Small intestine (tissue), 7 donors: Measurements from ENCODE around the gene CHIT1. TPM values are rescaled to one million over a fixed set of nuclear protein-coding genes. Genes with fewer than 3 reads are reported as not detected.

Experiments used
- DNase-seq, 2 donors: peaks; one replicate each; pipeline versions ENCODE4 v3.0.0 to v3.0.0-alpha.2; 2013
- FAIRE-seq: peaks from 2 replicates; lab custom pipeline; 2012; peaks lifted over from hg19 to GRCh38; lab: Jason Lieb, UNC
- H3K27ac ChIP-seq, 3 donors: one replicate each; pipeline ENCODE4 v1.5.1; 2013; ENCODE audit warnings: low read length in 2 of 3, mild to moderate bottlenecking in 2 of 3, control low read depth in 1 of 3, inconsistent platforms in 1 of 3, low read depth in 1 of 3, moderate library complexity in 1 of 3
- H3K27me3 ChIP-seq, 3 donors: one replicate each; pipeline ENCODE4 v1.6.1; 2013; ENCODE audit warnings: low read length in 3 of 3, inconsistent platforms in 1 of 3; ENCODE audit not compliant: control insufficient read depth in 3 of 3, insufficient read depth in 3 of 3
- H3K36me3 ChIP-seq, 3 donors: one replicate each; pipeline ENCODE4 v1.6.1; 2013; ENCODE audit warnings: low read length in 3 of 3, inconsistent platforms in 1 of 3, low read depth in 1 of 3, mild to moderate bottlenecking in 1 of 3, moderate library complexity in 1 of 3; ENCODE audit not compliant: control insufficient read depth in 3 of 3, insufficient read depth in 2 of 3
- H3K4me1 ChIP-seq, 3 donors: one replicate each; pipeline ENCODE4 v1.6.1; 2013; ENCODE audit warnings: low read length in 2 of 3, inconsistent platforms in 1 of 3, low read depth in 1 of 3, mild to moderate bottlenecking in 1 of 3, moderate library complexity in 1 of 3; ENCODE audit not compliant: control insufficient read depth in 3 of 3, insufficient read depth in 2 of 3
- H3K4me3 ChIP-seq, 3 donors: one replicate each; pipeline ENCODE4 v1.5.1; 2013; ENCODE audit warnings: low read length in 3 of 3, control low read depth in 1 of 3, inconsistent platforms in 1 of 3, low read depth in 1 of 3, mild to moderate bottlenecking in 1 of 3, moderate library complexity in 1 of 3
- H3K9me3 ChIP-seq, 2 donors: one replicate each; pipeline ENCODE4 v1.6.1; 2013; ENCODE audit warnings: low read depth in 1 of 2, low read length in 1 of 2; ENCODE audit not compliant: control insufficient read depth in 2 of 2, insufficient read depth in 1 of 2
- WGBS, 3 donors: extraction: QIAGEN DNeasy Blood & Tissue Kit; methylation state at CpG; one replicate each; pipeline ENCODE4 v1.1.7; 2013; 5-methylcytosine and 5-hydroxymethylcytosine counted together
- polyA plus RNA-seq, 4 donors: library from polyadenylated mRNA; stranded (reverse) in 3 of 4; unstranded in 1 of 4; fragments of 200-250 nt in 3 of 4; fragments of 120-200 nt in 1 of 4; gene quantifications; one replicate each; pipeline versions ENCODE4 v1.2.1 to v1.2.3, GENCODE V29; 2013
- donor health status: healthy with polysubstance abuse.
- donor health status: control.
- donor health status: control.
- donor health status: Bipolar disorder and iron deficiency.
- donor health status: healthy.

CHIT1 gene
- polyA plus RNA-seq, 4 donors = 0.07 to 0.43 TPM; not detected in 2

DNA sequence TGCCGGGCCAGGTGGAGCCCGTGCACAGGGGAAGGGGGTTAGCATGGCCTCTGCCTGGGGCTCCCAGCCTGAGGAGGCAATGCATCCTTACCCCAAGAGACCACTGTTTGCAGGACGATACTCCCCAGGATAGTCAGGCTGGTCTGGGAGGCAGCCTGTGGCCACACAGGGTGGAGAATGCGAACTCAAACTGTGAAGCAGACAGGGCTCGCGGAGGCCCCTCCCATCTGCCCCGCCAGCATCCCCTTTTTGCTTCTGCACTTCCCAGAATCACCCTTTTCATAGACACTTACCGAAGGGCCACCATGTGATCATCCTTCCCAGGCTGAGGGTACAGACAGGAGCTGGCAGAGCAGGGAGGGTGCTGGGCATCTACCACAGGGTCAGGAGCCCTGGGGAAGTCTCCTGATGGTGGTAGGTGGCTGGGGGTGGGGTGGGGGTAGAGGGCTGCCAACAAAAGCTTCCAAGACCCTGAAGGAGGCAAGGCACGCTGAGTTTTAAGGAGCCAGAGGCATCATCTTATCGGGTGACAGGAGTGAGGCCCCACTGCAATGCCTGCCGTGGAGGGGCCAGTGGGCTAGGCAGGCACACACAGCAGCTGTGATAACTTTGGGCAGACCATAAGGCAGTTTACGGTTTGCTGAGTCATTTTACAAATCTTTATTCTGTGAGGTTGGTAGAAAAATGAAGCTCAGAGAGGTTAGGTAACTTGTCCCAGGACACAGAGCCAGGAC, 44.6 kb upstream of the CHIT1 start:
- Histone ChIP-seq H3K4me1 (peaks cover 2 to 53% (median 4%) of the 10 kb centered on the region in 3 donors), H3K27ac (peak overlapping the region in 2 of 3 donors; percentile 59 to 81), H3K9me3 (no peaks in the 10 kb centered on the region), H3K4me3 (peak overlapping the region in 1 of 3 donors; percentile 23), H3K36me3 (no peaks in the 10 kb centered on the region), H3K27me3 (no peaks in the 10 kb centered on the region)
- no peak for FAIRE-seq
- DNase-seq = no peak
- WGBS, 3 donors = 59 to 69% (median 61%) methylated on average over 12 of the region's 12 CpGs

DNA sequence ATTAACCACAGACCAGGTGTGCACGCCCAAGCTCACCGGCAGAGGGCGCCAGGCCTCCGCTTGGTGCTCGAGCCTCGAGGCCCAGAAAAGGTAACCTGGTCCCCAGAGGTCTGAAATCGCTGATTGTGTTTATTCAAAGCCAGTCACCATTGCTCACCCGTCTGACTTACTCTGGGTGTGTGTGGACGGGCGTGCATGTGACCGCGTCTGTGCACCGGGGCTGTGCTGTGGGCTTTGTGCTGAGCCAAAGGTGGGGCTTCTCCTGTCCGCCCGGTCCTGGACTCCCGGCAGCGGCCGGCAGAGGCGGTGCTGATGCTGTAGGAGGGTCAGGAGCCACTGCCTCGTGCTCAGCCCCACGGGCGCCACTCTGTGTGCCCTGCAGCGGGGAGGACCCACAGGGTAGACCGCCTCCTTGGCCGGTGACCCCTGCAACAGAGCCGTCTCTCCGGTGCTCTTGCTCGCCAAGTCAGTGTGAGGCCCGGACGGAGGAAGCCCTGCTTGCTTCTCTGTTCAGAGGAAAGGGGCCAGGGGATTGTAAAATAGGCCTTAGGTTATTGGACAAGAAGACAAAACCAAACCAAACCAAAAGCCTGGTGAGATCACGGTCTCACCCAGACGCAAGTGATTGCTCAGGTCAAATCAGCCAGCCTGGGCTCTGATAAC, 43.9 kb upstream of the CHIT1 start:
- WGBS, 3 donors = 16 to 18% (median 16%) methylated on average over 32 of the region's 32 CpGs
- Histone ChIP-seq H3K4me1 (peaks cover 2 to 46% (median 4%) of the 10 kb centered on the region in 3 donors), H3K4me3 (peak overlapping the region in 2 of 3 donors; percentile 4 to 23), H3K36me3 (no peaks in the 10 kb centered on the region), H3K9me3 (no peaks in the 10 kb centered on the region), H3K27ac (peak overlapping the region in 2 of 3 donors; percentile 59 to 81), H3K27me3 (no peaks in the 10 kb centered on the region)
- FAIRE-seq (no peak), DNase-seq (peak; percentile 92 to 95)

DNA sequence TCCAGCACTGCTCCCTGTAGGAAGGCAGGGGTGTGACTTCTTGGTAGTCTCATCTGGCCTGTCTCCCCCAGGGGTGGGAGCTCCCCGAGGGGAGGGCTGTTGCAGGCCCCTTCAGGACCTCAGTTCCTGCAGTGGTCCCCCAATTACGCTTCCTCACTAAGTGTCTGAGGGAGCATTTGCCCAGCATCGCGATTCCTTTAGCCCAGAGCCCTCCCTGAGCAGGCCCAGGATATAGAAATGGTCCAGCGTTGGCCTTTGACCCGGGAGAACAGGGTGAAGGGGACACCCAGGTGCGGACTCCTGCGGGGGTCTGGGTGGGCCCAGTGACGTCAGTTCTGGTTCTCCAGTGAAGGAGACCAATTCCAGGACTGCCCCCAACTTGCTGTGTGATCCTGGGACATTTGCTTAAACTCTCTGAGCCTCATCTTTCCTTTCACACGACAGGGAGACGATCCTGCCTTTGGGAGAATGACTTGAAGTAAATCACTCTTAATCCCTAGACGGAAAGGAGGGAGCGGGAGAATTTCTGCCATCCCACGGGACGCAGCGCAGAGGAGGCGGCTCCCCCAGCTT, 43.2 kb upstream of the CHIT1 start:
- DNase-seq (no peak), FAIRE-seq (no peak)
- peak overlapping the region in 1 of 3 donors; percentile 81 for H3K27ac ChIP-seq
- WGBS, 3 donors = 19 to 27% (median 21%) methylated on average over 17 of the region's 17 CpGs
- H3K36me3 ChIP-seq = no peaks in the 10 kb centered on the region
- no peaks in the 10 kb centered on the region for H3K27me3 ChIP-seq
- H3K9me3 ChIP-seq = no peaks in the 10 kb centered on the region
- peaks cover 0 to 43% (median 4%) of the 10 kb centered on the region in 3 donors for H3K4me1 ChIP-seq
- H3K4me3 ChIP-seq = no peak overlapping the region

DNA sequence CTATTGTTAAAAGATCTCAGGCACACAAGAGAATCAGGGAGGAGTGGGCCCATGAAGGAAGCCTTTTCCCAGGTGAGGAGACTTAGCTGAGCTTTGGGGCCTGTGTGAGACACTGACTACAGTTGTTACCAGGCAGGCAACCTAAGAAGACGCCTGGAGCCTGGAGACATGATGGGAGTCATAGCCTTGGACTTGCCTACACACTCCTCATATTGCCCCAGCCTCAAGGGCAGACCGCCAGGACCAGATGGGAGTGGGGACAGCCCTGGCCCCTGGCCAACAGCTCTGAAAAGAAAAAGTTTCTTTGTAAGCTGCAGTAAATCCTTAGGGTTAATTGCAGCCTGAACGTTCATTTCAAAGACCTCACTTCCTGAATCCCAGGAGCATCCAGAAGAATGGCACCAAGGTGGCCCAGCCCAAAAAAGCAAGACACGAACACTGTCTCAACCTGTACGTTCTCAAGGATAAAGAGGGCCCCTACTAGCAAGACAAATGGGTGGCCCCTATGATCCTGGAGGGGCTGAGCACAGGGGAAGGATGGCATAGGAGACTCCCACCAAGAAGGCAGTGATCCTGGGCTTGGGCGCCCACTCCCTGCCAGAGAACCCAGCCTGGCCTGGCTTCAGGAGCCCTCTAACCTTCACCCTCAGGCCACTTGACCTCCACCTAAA, 42.6 kb upstream of the CHIT1 start:
- peaks cover 0 to 44% (median 4%) of the 10 kb centered on the region in 3 donors for H3K4me1 ChIP-seq
- DNase-seq (peak in 1 of 2 donors; percentile 36), FAIRE-seq (no peak)
- H3K27me3 ChIP-seq = no peaks in the 10 kb centered on the region
- no peak overlapping the region for H3K27ac ChIP-seq
- H3K9me3 ChIP-seq = no peaks in the 10 kb centered on the region
- no peaks in the 10 kb centered on the region for H3K36me3 ChIP-seq
- no peak overlapping the region for H3K4me3 ChIP-seq
- WGBS, 3 donors = 28 to 60% (median 50%) methylated on average over 6 of the region's 6 CpGs

DNA sequence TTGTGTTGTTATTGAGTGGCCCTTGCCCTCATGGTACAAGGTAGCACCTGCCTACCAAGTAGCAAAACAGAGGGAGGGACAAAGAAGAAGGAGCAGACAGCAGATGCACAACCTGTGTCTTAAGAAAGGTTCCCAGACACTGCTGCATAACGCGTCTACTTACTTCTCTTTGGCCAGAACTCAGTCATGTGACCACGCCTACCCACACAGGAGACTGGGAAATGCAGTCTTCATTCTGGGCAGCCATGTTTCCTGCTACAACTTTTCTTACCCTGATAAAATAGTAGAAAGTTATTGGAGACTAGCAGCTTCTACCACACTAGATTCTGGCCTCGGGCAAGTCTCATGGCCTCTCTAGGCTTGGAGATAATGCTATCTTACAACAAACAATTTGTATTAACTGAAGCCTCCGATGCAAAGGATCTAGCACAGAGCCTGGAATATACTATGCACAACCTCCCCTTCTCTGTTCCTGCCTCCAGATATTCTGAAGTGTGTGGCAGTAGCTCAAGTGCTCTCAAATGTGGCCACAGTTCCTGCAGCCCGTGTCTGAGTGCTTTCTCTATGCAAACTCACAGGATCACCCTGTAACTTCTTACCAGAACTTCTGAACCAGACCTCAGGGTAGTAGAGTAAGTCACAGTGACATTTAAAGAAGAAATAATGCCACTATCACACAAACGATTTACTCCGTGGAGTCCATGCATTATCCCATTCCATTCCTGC, 41.7 kb upstream of the CHIT1 start:
- Histone ChIP-seq H3K36me3 (no peaks in the 10 kb centered on the region), H3K4me1 (peaks cover 0 to 42% (median 4%) of the 10 kb centered on the region in 3 donors), H3K27me3 (no peaks in the 10 kb centered on the region), H3K27ac (no peak overlapping the region), H3K4me3 (no peak overlapping the region), H3K9me3 (no peaks in the 10 kb centered on the region)
- DNase-seq (peak; percentile 83 to 85), FAIRE-seq (no peak)
- 20 to 40% (median 25%) methylated on average over 8 of the region's 8 CpGs for WGBS, 3 donors

DNA sequence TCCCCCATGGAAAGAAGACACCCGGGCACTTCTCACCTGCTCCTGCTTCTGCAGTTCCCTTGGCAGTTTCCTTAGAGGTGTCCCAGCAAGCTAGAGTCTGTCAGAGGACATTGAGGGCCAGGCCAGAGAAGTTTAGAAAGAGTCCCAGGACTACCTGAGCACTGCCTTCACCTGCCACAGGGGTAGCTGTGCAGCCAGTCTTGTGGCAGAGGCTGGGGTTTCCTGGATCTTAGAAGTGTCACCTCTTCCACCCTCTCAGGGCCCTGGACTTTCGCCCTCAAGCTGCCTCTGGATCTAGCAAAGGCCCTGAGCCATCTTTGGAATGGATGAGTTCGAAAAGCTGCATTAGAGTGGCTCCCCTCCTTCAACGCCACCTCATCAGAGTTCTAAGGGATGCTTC, 41.0 kb upstream of the CHIT1 start:
- no peaks in the 10 kb centered on the region for H3K9me3 ChIP-seq
- no peak overlapping the region for H3K4me3 ChIP-seq
- WGBS, 3 donors = 74 to 83% (median 75%) methylated on average over 4 of the region's 4 CpGs
- DNase-seq = no peak
- H3K4me1 ChIP-seq = peaks cover 0 to 42% (median 4%) of the 10 kb centered on the region in 3 donors
- H3K27ac ChIP-seq = no peak overlapping the region
- no peaks in the 10 kb centered on the region for H3K36me3 ChIP-seq
- H3K27me3 ChIP-seq = no peaks in the 10 kb centered on the region
- no peak for FAIRE-seq

DNA sequence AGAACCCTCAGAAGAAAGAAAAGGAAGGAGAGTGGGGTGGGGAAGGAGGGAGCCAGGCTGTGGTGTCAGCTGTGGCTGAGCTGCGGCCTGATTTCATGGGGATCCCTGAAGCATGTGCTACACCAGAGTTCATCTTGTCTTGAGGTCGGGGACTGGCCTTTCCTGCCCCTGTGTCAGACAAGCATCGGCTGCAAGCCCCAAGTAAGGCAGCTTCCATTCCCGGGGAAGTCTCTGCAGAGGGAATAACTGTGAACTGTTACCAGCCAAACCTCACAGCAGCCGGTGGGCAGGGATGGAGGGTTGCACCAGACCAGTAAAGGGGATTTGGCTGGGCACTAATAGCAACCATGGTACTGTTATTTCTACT, 40.2 kb upstream of the CHIT1 start:
- H3K36me3 ChIP-seq = no peaks in the 10 kb centered on the region
- no peak overlapping the region for H3K4me3 ChIP-seq
- WGBS, 3 donors = 75 to 80% (median 79%) methylated on average over 5 of the region's 5 CpGs
- peaks cover 0 to 36% (median 4%) of the 10 kb centered on the region in 3 donors for H3K4me1 ChIP-seq
- H3K27me3 ChIP-seq = peaks cover 0 to 2% (median 0%) of the 10 kb centered on the region in 3 donors
- H3K9me3 ChIP-seq = no peaks in the 10 kb centered on the region
- DNase-seq (no peak), FAIRE-seq (no peak)
- no peak overlapping the region for H3K27ac ChIP-seq
